Measurements from ENCODE around the gene RAD51B. TPM values are rescaled to one million over a fixed set of nuclear protein-coding genes. Genes with fewer than 3 reads are reported as not detected.

RAD51B gene
- total RNA-seq, 1 experiment from 2014 or later: 16.7 TPM

DNA sequence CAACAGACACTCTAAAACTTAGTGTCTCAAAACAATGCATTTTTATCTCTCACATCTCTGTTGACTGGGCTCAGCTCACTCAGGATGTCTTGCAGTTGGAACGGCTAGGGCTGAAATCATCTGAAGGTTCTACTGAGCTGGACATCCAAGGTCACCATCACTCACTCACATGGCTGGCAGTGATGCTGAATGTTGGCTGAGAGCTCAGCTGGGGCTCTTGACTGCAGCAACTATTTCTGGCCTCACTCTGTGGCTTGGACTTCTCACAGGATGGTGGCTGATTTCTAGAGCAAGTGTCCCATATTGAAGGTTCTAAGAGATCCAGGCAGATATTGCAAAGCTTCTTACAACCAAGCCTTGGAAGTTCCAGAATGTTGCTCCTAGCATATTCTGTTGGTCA is 806.8 kb downstream of the RAD51B start:
- Histone ChIP-seq H2AFZ (ENCODE audit: low read length) (no peak overlapping the region), H4K8ac (replicated peaks; ENCODE audit: insufficient read length, low read depth, low read length) (no peak overlapping the region), H3K23me2 (ENCODE audit: insufficient read length, low read depth, low read length, poor library complexity, severe bottlenecking) (peaks cover 7% of the 10 kb centered on the region), H3K79me1 (ENCODE audit: insufficient read depth, low read depth, low read length, poor library complexity, severe bottlenecking) (no peaks in the 10 kb centered on the region), H4K20me1 (ENCODE audit: control insufficient read depth, insufficient read depth, insufficient read length) (no peaks in the 10 kb centered on the region), H3K9me3 (ENCODE audit: control insufficient read depth, low read depth, low read length) (no peaks in the 10 kb centered on the region), H3K14ac (ENCODE audit: insufficient read depth, low read length) (no peak overlapping the region), H3K56ac (ENCODE audit: insufficient read length, low read depth, low read length) (no peak overlapping the region), H2AK5ac (ENCODE audit: insufficient read length, low read length) (no peak overlapping the region), H3K27ac (ENCODE audit: insufficient read length, low read depth, low read length) (no peak overlapping the region), H3T11ph (ENCODE audit: low read length) (no peak overlapping the region), H4K91ac (ENCODE audit: insufficient read length, low read depth, low read length) (no peak overlapping the region), H2BK12ac (ENCODE audit: insufficient read length, low read depth, low read length) (no peak overlapping the region), H3K79me2 (ENCODE audit: insufficient read depth, low read length) (no peaks in the 10 kb centered on the region), H3K18ac (ENCODE audit: insufficient read length, low read depth, low read length) (no peak overlapping the region), H2BK120ac (ENCODE audit: low read depth, low read length, poor library complexity, severe bottlenecking) (no peak overlapping the region), H3K9ac (ENCODE audit: extremely low read depth, insufficient read length, low read length) (no peak overlapping the region), H2BK15ac (ENCODE audit: low read depth, low read length) (no peak overlapping the region), H3K4me2 (ENCODE audit: insufficient read depth, insufficient read length, low read length) (no peak overlapping the region), H2BK20ac (ENCODE audit: low read depth, low read length, poor library complexity, severe bottlenecking) (no peak overlapping the region), H2BK5ac (ENCODE audit: insufficient read length, low read length) (no peak overlapping the region), H3K23ac (ENCODE audit: insufficient read length, low read depth, low read length) (no peak overlapping the region), H3K27me3 (ENCODE audit: insufficient read depth, low read length) (no peaks in the 10 kb centered on the region), H3K4me1 (ENCODE audit: insufficient read depth, low read length) (no peaks in the 10 kb centered on the region), H4K5ac (ENCODE audit: insufficient read length, low read depth, low read length) (no peak overlapping the region), H3K4ac (ENCODE audit: low read depth, low read length) (no peak overlapping the region)
- no CpG with 5 or more reads among the region's 1 CpG for WGBS (ENCODE audit: extremely low coverage, insufficient read length, low lambda C conversion rate)
- Mint-ChIP-seq H3K4me1 (peaks cover 28 to 40% of the 10 kb centered on the region in 2 experiments), H3K27me3 (ENCODE audit: low read depth) (peaks cover 16% of the 10 kb centered on the region), H3K9me3 (no peaks in the 10 kb centered on the region; a peak in 1 of 5 replicates), H3K36me3 (ENCODE audit: insufficient read depth in 1 of 3, low read depth in 3 of 3) (no peaks in the 10 kb centered on the region; a peak in 1 of 7 replicates), H3K27ac (no peak overlapping the region; a peak in 1 of 7 replicates), H3K4me3 (no peak overlapping the region)
- TF ChIP-seq, protein P1, sequence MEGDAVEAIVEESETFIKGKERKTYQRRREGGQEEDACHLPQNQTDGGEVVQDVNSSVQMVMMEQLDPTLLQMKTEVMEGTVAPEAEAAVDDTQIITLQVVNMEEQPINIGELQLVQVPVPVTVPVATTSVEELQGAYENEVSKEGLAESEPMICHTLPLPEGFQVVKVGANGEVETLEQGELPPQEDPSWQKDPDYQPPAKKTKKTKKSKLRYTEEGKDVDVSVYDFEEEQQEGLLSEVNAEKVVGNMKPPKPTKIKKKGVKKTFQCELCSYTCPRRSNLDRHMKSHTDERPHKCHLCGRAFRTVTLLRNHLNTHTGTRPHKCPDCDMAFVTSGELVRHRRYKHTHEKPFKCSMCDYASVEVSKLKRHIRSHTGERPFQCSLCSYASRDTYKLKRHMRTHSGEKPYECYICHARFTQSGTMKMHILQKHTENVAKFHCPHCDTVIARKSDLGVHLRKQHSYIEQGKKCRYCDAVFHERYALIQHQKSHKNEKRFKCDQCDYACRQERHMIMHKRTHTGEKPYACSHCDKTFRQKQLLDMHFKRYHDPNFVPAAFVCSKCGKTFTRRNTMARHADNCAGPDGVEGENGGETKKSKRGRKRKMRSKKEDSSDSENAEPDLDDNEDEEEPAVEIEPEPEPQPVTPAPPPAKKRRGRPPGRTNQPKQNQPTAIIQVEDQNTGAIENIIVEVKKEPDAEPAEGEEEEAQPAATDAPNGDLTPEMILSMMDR (conservative IDR thresholded peaks at IDR 0.05): no peak
- DNase-seq: no peak
